ENCODE data around the gene ANKFN1. TPM values are rescaled to one million over a fixed set of nuclear protein-coding genes. Genes with fewer than 3 reads are reported as not detected.

The ANKFN1 gene
- total RNA-seq, 4 donors from 2014 or later, result 0.67 to 0.94 TPM; not detected in 2

DNA sequence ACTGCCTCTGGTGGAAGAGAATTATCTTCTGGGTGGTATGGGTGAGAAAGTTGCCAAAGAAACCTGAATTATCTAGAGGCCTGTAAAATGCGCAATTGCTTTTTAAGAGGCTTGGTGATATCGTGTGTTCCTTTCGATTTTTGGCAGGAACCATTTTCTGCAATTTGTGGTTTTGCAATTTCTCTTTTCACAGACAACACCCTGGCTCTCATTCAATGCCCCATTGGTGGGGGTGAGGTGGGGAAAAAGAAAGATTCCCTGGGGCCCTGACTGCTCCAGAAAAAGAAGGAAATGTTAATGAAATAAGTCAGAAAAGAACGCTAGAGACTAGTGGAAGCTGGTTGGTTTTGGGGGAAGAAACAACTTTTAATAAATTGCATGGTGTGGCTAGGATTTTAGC, 77.4 kb downstream of the ANKFN1 start:
- Histone ChIP-seq H3K4me1 (peaks cover 4 to 6% of the 10 kb centered on the region in 2 donors), H3K27me3 (no peaks in the 10 kb centered on the region), H3K27ac (no peak overlapping the region), H3K4me3 (replicated peaks in 1 of 3) (no peak overlapping the region), H3K9me3 (no peaks in the 10 kb centered on the region), H3K36me3 (no peaks in the 10 kb centered on the region)
- intact Hi-C loops (cut with DNase I), result no loop called here
- TF ChIP-seq, protein P1, sequence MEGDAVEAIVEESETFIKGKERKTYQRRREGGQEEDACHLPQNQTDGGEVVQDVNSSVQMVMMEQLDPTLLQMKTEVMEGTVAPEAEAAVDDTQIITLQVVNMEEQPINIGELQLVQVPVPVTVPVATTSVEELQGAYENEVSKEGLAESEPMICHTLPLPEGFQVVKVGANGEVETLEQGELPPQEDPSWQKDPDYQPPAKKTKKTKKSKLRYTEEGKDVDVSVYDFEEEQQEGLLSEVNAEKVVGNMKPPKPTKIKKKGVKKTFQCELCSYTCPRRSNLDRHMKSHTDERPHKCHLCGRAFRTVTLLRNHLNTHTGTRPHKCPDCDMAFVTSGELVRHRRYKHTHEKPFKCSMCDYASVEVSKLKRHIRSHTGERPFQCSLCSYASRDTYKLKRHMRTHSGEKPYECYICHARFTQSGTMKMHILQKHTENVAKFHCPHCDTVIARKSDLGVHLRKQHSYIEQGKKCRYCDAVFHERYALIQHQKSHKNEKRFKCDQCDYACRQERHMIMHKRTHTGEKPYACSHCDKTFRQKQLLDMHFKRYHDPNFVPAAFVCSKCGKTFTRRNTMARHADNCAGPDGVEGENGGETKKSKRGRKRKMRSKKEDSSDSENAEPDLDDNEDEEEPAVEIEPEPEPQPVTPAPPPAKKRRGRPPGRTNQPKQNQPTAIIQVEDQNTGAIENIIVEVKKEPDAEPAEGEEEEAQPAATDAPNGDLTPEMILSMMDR (IDR thresholded peaks at IDR 0.05), result no peak
- no peak for TF ChIP-seq POLR2A (IDR thresholded peaks at IDR 0.05)
- no peak for DNase-seq
- WGBS, 2 donors, result 64 to 75% methylated on average over 4 of the region's 4 CpGs

DNA sequence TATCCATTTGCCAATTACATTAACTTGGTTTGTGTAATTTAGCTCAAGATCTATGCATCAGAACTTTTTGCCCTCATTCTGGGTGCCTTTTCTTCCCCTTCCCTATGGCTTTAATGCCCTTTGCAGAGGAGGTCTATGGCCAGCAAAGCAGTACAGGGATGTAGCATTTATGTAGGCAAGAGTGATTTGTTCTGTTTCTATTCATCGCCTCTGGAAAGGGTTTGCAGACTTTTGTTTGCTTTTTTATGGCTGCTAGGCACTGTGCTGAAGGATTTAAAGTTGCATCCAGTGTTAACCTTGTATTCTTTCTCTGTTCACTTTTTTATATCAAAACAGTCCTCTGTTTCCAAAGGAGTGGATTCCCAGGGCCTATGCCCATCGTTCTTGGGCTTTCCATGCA, 78.0 kb downstream of the ANKFN1 start:
- no peak for DNase-seq
- no peaks in the 10 kb centered on the region for H3K36me3 ChIP-seq
- no peak for TF ChIP-seq POLR2A (IDR thresholded peaks at IDR 0.05)
- TF ChIP-seq, protein P1 (IDR thresholded peaks at IDR 0.05), result no peak
- H3K27me3 ChIP-seq, result no peaks in the 10 kb centered on the region
- H3K27ac ChIP-seq, result no peak overlapping the region
- no peaks in the 10 kb centered on the region for H3K4me1 ChIP-seq
- H3K4me3 ChIP-seq (replicated peaks in 1 of 3), result no peak overlapping the region
- H3K9me3 ChIP-seq, result no peaks in the 10 kb centered on the region
- intact Hi-C loops (cut with DNase I), result no loop called here
- WGBS, 2 donors, result 79 to 81% methylated on average over 2 of the region's 2 CpGs

DNA sequence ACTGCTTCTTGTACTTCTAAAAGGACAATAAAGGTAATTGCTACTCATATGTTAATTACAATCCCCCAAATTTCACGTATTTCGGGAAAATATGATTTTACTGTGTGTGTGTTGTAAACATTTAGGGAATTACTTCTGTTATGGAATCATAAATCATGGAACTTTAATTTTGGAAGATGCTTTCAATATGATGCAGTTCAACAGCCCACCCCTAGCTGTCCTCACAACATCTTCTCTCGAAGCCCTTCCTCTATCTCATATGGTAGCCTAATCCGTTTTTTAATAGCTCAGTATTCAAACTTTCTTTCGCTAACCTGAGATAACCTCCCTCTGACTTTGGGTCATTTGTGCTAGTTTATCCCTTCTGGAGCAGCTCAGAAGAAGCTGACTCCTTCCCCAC, 78.4 kb downstream of the ANKFN1 start:
- DNase-seq, result no peak
- intact Hi-C loops (cut with DNase I), result no loop called here
- TF ChIP-seq POLR2A (IDR thresholded peaks at IDR 0.05), result no peak
- TF ChIP-seq, protein P1 (IDR thresholded peaks at IDR 0.05), result no peak
- H3K27me3 ChIP-seq, result no peaks in the 10 kb centered on the region
- no peaks in the 10 kb centered on the region for H3K36me3 ChIP-seq
- 77 to 82% methylated on average over 5 of the region's 5 CpGs for WGBS, 2 donors
- no peak overlapping the region for H3K27ac ChIP-seq
- H3K9me3 ChIP-seq, result no peaks in the 10 kb centered on the region
- no peak overlapping the region for H3K4me3 ChIP-seq (replicated peaks in 1 of 3)
- no peaks in the 10 kb centered on the region for H3K4me1 ChIP-seq

DNA sequence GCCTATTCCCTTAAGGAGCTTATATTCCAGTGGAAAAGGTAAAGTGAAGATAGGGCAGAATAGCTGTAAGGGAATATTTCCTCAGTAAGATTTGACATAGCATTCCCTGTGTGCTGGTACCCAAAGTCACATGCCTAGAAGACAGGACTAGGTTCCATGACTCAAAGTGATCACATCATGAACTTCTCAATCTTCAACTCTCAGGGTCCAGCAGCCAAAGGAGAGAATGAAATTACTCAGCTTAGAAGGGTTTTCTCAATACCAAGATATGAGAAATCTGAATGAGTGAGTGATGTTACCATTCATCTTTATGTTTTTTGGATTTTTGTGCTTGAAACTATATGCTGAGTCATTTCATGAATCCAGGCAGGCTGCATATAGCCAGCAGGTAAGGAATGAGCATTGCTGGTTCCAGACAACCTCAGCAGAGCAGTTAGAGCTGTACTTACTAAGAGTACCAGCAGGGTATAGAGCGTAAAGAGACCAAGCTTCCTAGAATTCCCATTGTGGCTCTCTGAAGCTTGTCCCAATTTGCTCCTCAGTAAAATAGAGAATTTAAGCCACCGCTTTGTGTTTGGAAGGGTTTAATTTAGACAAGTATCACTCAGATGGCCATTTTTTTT, 91.1 kb downstream of the ANKFN1 start:
- WGBS, 2 donors, result 89 to 95% methylated on average over 2 of the region's 2 CpGs

DNA sequence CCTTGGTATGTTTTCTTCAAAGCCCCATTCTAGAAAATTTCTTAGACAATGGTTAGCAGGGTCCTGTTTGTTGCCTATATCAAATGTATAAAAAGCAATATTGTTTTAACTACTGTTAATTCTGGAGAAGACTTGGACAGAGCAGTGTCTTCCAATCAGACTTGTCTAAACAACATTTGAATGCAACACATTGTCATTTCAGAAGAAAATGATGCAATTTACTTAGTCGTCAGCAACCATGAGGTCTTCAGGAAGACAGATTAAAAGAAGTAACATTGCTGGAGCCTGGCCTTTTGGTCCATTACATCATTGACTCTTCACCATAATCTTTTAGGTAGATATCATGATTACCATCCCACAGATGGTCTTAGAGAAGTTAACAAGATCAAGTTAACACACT, 94.5 kb downstream of the ANKFN1 start:
- intact Hi-C loops (cut with DNase I), result no loop called here

More for the DNA sequence above, 91.1 kb downstream of the ANKFN1 start:
- H3K4me1 ChIP-seq, result no peaks in the 10 kb centered on the region
- H3K4me3 ChIP-seq (replicated peaks in 1 of 3), result no peak overlapping the region
- TF ChIP-seq, protein P1 (IDR thresholded peaks at IDR 0.05), result no peak
- no peak for TF ChIP-seq POLR2A (IDR thresholded peaks at IDR 0.05)
- no peak for DNase-seq
- no peaks in the 10 kb centered on the region for H3K36me3 ChIP-seq
- no peaks in the 10 kb centered on the region for H3K9me3 ChIP-seq
- intact Hi-C loops (cut with DNase I), result no loop called here
- H3K27ac ChIP-seq, result no peak overlapping the region
- H3K27me3 ChIP-seq, result no peaks in the 10 kb centered on the region

More for the DNA sequence above, 94.5 kb downstream of the ANKFN1 start:
- WGBS, 2 donors, result 96 to 100% methylated on average over 1 of the region's 1 CpG
- Histone ChIP-seq H3K9me3 (no peaks in the 10 kb centered on the region), H3K27ac (no peak overlapping the region), H3K4me3 (replicated peaks in 1 of 3) (no peak overlapping the region), H3K4me1 (no peaks in the 10 kb centered on the region), H3K36me3 (no peaks in the 10 kb centered on the region), H3K27me3 (no peaks in the 10 kb centered on the region)
- no peak for DNase-seq
- TF ChIP-seq, protein P1 (IDR thresholded peaks at IDR 0.05), result no peak
- TF ChIP-seq POLR2A (IDR thresholded peaks at IDR 0.05), result no peak
